ENCODE data around the gene PCDH10. TPM values are rescaled to one million over a fixed set of nuclear protein-coding genes. Genes with fewer than 3 reads are reported as not detected.
A peak's percentile ranks its signal among the peaks of the same experiment; 100 is the strongest.

Gene PCDH10
- 2.4 and 2.5 TPM in 2 replicates for total RNA-seq (2014; rRNA removed; shearing (Covaris generic); ENCODE audit: low replicate concordance)

GRCh38 chr4:133148690-133149363 is at the start of gene PCDH10:
Gene PCDH10, plus strand, starts transcription at chr4:133149294. Its CDS starts 847 bp downstream, at chr4:133150141.
- in situ Hi-C loops (cut with HindIII; ENCODE audit: low pct_unique_long_range_greater_than_20kb, low sequenced_read_pairs): no loop called here
- DNase-seq (ENCODE audit: low read depth): peak; percentile 89

- no peak for DNase-seq (ENCODE audit: low read depth)
- in situ Hi-C loops (cut with HindIII; ENCODE audit: low pct_unique_long_range_greater_than_20kb, low sequenced_read_pairs): no loop called here
Observed at GRCh38 chr4:133102043-133102442, 47.1 kb upstream of the PCDH10 start.

GRCh38 chr4:133102612-133103409 is 46.3 kb upstream of the PCDH10 start:
- in situ Hi-C loops (cut with HindIII; ENCODE audit: low pct_unique_long_range_greater_than_20kb, low sequenced_read_pairs): no loop called here

GRCh38 chr4:133112641-133113040 is 36.5 kb upstream of the PCDH10 start:
- DNase-seq (ENCODE audit: low read depth): no peak
- in situ Hi-C loops (cut with HindIII; ENCODE audit: low pct_unique_long_range_greater_than_20kb, low sequenced_read_pairs): no loop called here

More at GRCh38 chr4:133102612-133103409, 46.3 kb upstream of the PCDH10 start:
- DNase-seq (ENCODE audit: low read depth): no peak

GRCh38 chr4:133124746-133125145 is 24.3 kb upstream of the PCDH10 start:
- no peak for DNase-seq (ENCODE audit: low read depth)
- in situ Hi-C loops (cut with HindIII; ENCODE audit: low pct_unique_long_range_greater_than_20kb, low sequenced_read_pairs): no loop called here

- in situ Hi-C loops (cut with HindIII; ENCODE audit: low pct_unique_long_range_greater_than_20kb, low sequenced_read_pairs): no loop called here
- DNase-seq (ENCODE audit: low read depth): no peak
Observed at GRCh38 chr4:133127500-133127899, 21.6 kb upstream of the PCDH10 start.

GRCh38 chr4:133129237-133129636 is 19.9 kb upstream of the PCDH10 start:
- in situ Hi-C loops (cut with HindIII; ENCODE audit: low pct_unique_long_range_greater_than_20kb, low sequenced_read_pairs): no loop called here
- no peak for DNase-seq (ENCODE audit: low read depth)

GRCh38 chr4:133130171-133130570 is 18.9 kb upstream of the PCDH10 start:
- DNase-seq (ENCODE audit: low read depth): no peak
- in situ Hi-C loops (cut with HindIII; ENCODE audit: low pct_unique_long_range_greater_than_20kb, low sequenced_read_pairs): no loop called here

GRCh38 chr4:133131829-133132460 is 17.1 kb upstream of the PCDH10 start:
- DNase-seq (ENCODE audit: low read depth): no peak
- in situ Hi-C loops (cut with HindIII; ENCODE audit: low pct_unique_long_range_greater_than_20kb, low sequenced_read_pairs): no loop called here

- in situ Hi-C loops (cut with HindIII; ENCODE audit: low pct_unique_long_range_greater_than_20kb, low sequenced_read_pairs): no loop called here
- no peak for DNase-seq (ENCODE audit: low read depth)
Observed at GRCh38 chr4:133136833-133137232, 12.3 kb upstream of the PCDH10 start.

GRCh38 chr4:133137571-133137970 is 11.5 kb upstream of the PCDH10 start:
- in situ Hi-C loops (cut with HindIII; ENCODE audit: low pct_unique_long_range_greater_than_20kb, low sequenced_read_pairs): no loop called here
- no peak for DNase-seq (ENCODE audit: low read depth)

- in situ Hi-C loops (cut with HindIII; ENCODE audit: low pct_unique_long_range_greater_than_20kb, low sequenced_read_pairs): no loop called here
- DNase-seq (ENCODE audit: low read depth): no peak
Observed at GRCh38 chr4:133143775-133144430, 5.2 kb upstream of the PCDH10 start.

- in situ Hi-C loops (cut with HindIII; ENCODE audit: low pct_unique_long_range_greater_than_20kb, low sequenced_read_pairs): no loop called here
- DNase-seq (ENCODE audit: low read depth): no peak
Observed at GRCh38 chr4:133145241-133145640, 3.9 kb upstream of the PCDH10 start.

GRCh38 chr4:133145758-133146573 is 3.1 kb upstream of the PCDH10 start:
- DNase-seq (ENCODE audit: low read depth): no peak
- in situ Hi-C loops (cut with HindIII; ENCODE audit: low pct_unique_long_range_greater_than_20kb, low sequenced_read_pairs): no loop called here

GRCh38 chr4:133146574-133147241 is 2.4 kb upstream of the PCDH10 start:
- in situ Hi-C loops (cut with HindIII; ENCODE audit: low pct_unique_long_range_greater_than_20kb, low sequenced_read_pairs): no loop called here
- DNase-seq (ENCODE audit: low read depth): peak; percentile 60

- peak; percentile 26 for DNase-seq (ENCODE audit: low read depth)
- in situ Hi-C loops (cut with HindIII; ENCODE audit: low pct_unique_long_range_greater_than_20kb, low sequenced_read_pairs): no loop called here
Observed at GRCh38 chr4:133147286-133147821, 1.7 kb upstream of the PCDH10 start.
